Natural killer cell (primary cell): ENCODE data around the gene HIVEP3. TPM values are rescaled to one million over a fixed set of nuclear protein-coding genes. Genes with fewer than 3 reads are reported as not detected.

Source experiments
- ATAC-seq, 3 donors: fragments of 150-1000 bp in 2 of 3; fragments of 200-7000 bp in 1 of 3; cut with Tn5 transposase; 1 replicate in 1 of 3; 2 replicates in 2 of 3; pipeline ENCODE4 v1.10.0; 2021; ENCODE audit warnings: mild to moderate bottlenecking in 2 of 3, moderate library complexity in 2 of 3
- DNase-seq, 2 donors: peaks; one replicate each; pipeline versions ENCODE4 v3.0.0 to v3.0.0-alpha.2; 2013 to 2021; ENCODE audit warnings: mixed read lengths in 1 of 2
- H3K27ac ChIP-seq: one replicate; pipeline ENCODE4 v1.5.1; 2013; ENCODE audit warnings: mild to moderate bottlenecking, low read length
- H3K27me3 ChIP-seq: one replicate; pipeline ENCODE4 v1.6.1; 2013; ENCODE audit warnings: low read length; ENCODE audit not compliant: control insufficient read depth, insufficient read depth
- H3K36me3 ChIP-seq: one replicate; pipeline ENCODE4 v1.6.1; 2013; ENCODE audit warnings: low read length; ENCODE audit not compliant: control insufficient read depth, insufficient read depth
- H3K4me1 ChIP-seq: one replicate; pipeline ENCODE4 v1.6.1; 2013; ENCODE audit warnings: low read length; ENCODE audit not compliant: control insufficient read depth, insufficient read depth
- H3K4me3 ChIP-seq: one replicate; pipeline ENCODE4 v1.5.1; 2013; ENCODE audit warnings: low read length
- H3K9me3 ChIP-seq: one replicate; pipeline ENCODE4 v1.6.1; 2013; ENCODE audit warnings: low read length; ENCODE audit not compliant: control insufficient read depth, insufficient read depth
- H3K27ac Mint-ChIP-seq, 2 donors: one replicate each; pipeline ENCODE4 v1.8.0; 2022; ENCODE audit warnings: mild to moderate bottlenecking in 2 of 2, mixed read lengths in 2 of 2, moderate library complexity in 1 of 2
- H3K27me3 Mint-ChIP-seq, 2 donors: one replicate each; pipeline ENCODE4 v1.8.0; 2022; ENCODE audit warnings: low read depth in 2 of 2, mixed read lengths in 2 of 2
- H3K36me3 Mint-ChIP-seq: one replicate; pipeline ENCODE4 v1.8.0; 2022; ENCODE audit warnings: mixed read lengths
- H3K4me1 Mint-ChIP-seq, 2 donors: one replicate each; pipeline ENCODE4 v1.8.0; 2022; ENCODE audit warnings: mixed read lengths in 2 of 2
- H3K4me3 Mint-ChIP-seq: one replicate; pipeline ENCODE4 v1.8.0; 2022; ENCODE audit warnings: mild to moderate bottlenecking, moderate library complexity, mixed read lengths
- H3K9me3 Mint-ChIP-seq, 2 donors: one replicate each; pipeline ENCODE4 v1.8.0; 2022; ENCODE audit warnings: mixed read lengths in 2 of 2
- WGBS: methylation state at CpG from one replicate; pipeline ENCODE4 v1.1.7; 2013; ENCODE audit warnings: missing lambda C conversion rate; ENCODE audit not compliant: insufficient coverage; 5-methylcytosine and 5-hydroxymethylcytosine counted together
- intact Hi-C: fragments of 100-400 bp; cut with micrococcal nuclease; formaldehyde crosslinking; loops from one replicate; pipeline ENCODE4 v1.14.2; 2022
- total RNA-seq, 4 donors: library from RNA; stranded (reverse); fragments of 120-200 nt in 1 of 4; gene quantifications; one replicate each; pipeline versions ENCODE4 v1.2.3 to v1.2.4, GENCODE V29; 2013 to 2022
- TF ChIP-seq, protein P1 (sequence below): fragments of 200-600 bp; IDR thresholded peaks from one replicate; pipeline ENCODE4 v1.8.0; 2022; ENCODE audit warnings: antibody characterized with exemption

The HIVEP3 gene
- total RNA-seq, 3 donors from 2014 or later (not counting 1 experiment from before 2014, with no cell fraction given) = 26.2 to 35.2 (median 29.8) TPM

DNA sequence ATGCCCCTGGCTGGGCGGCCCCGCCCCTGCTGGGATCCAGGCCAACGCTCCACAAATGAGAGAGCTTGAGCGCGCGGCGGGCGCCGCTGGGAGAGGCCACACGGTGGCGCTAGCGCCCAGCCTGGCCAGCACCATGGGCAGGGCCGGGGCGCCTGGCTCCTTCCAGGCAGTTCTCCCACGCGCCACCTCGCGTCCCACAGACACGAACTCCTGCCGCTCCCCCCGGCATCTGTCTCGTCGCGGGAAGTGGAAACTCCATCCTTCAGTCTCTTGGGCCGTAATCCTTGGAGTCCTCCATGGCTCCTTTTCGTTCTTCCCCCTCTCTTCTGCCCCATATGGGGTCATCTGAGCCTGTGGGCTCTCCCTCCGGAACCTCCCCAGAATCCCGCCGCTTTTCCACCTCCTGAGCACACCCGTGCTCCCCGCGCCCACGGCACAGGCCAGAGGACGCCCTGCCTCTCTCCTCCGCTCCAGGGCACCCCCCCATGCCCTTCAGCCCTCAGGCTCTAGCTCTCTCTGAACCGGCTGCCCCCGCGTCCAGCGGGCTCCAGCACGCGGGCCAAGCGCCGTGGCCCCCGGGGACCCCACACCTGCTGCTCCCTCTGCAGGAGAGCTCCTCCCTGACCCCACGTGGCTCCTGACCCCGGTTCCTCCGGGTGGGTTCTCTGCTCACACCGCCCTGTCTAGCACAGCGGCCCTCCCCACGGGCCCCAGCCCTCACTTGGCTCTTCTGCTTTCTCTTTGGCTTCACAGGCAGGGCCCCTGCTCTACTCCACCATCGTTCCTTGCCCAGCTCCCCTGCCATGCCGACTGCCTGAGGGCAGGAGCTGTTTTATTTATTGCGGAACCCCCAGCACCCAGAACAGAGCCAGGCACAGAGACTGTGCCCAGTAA lies 402.3 kb downstream of the HIVEP3 start:
- no peak overlapping the region for H3K27ac ChIP-seq
- no peaks in the 10 kb centered on the region for H3K27me3 ChIP-seq
- H3K36me3 ChIP-seq = peaks cover 7% of the 10 kb centered on the region
- no peaks in the 10 kb centered on the region for H3K9me3 ChIP-seq
- WGBS = 20% methylated on average over 53 of the region's 53 CpGs
- H3K4me1 ChIP-seq = peaks cover 13% of the 10 kb centered on the region
- no peaks in the 10 kb centered on the region for H3K9me3 Mint-ChIP-seq
- no peaks in the 10 kb centered on the region for H3K36me3 Mint-ChIP-seq
- peaks cover 11 to 14% of the 10 kb centered on the region in 2 donors for H3K4me1 Mint-ChIP-seq
- H3K4me3 Mint-ChIP-seq = peak overlapping the region; percentile 84
- ATAC-seq (peak; percentile 87 to 96 (median 96)), DNase-seq (peak; percentile 67 to 68)
- intact Hi-C loops = loop anchor here (1.0 kb wide), 1 partner anchor 657 kb away; no protein-coding TSS in a partner anchor
- H3K27ac Mint-ChIP-seq = no peak overlapping the region
- TF ChIP-seq, protein P1, sequence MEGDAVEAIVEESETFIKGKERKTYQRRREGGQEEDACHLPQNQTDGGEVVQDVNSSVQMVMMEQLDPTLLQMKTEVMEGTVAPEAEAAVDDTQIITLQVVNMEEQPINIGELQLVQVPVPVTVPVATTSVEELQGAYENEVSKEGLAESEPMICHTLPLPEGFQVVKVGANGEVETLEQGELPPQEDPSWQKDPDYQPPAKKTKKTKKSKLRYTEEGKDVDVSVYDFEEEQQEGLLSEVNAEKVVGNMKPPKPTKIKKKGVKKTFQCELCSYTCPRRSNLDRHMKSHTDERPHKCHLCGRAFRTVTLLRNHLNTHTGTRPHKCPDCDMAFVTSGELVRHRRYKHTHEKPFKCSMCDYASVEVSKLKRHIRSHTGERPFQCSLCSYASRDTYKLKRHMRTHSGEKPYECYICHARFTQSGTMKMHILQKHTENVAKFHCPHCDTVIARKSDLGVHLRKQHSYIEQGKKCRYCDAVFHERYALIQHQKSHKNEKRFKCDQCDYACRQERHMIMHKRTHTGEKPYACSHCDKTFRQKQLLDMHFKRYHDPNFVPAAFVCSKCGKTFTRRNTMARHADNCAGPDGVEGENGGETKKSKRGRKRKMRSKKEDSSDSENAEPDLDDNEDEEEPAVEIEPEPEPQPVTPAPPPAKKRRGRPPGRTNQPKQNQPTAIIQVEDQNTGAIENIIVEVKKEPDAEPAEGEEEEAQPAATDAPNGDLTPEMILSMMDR = peak; percentile 85
- H3K4me3 ChIP-seq = peak overlapping the region; percentile 22
- H3K27me3 Mint-ChIP-seq = no peaks in the 10 kb centered on the region

DNA sequence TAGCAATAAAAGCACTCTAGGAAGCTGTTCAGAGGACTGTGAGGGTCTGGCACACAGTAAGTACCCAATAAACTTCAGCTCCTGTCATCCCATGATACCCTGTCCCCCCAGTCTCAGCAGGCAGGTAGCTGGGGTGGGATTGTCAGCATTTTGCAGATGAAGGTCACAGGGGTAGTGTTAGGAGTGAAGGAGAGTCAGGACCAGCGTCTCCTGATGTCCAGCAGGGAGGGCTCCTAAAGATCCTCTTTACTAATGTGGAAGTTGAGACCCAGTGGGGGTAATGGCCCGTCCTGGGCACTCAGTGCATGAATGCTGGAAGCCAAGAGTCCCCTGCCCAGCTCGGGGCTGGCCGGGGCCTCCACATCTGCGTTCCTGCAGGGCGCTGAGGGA lies 402.9 kb downstream of the HIVEP3 start:
- Mint-ChIP-seq H3K9me3 (no peaks in the 10 kb centered on the region), H3K36me3 (no peaks in the 10 kb centered on the region), H3K4me1 (peaks cover 11 to 14% of the 10 kb centered on the region in 2 donors), H3K4me3 (peak overlapping the region; percentile 84), H3K27ac (no peak overlapping the region), H3K27me3 (no peaks in the 10 kb centered on the region)
- H3K36me3 ChIP-seq = peaks cover 7% of the 10 kb centered on the region
- no peaks in the 10 kb centered on the region for H3K27me3 ChIP-seq
- H3K4me1 ChIP-seq = peaks cover 13% of the 10 kb centered on the region
- H3K27ac ChIP-seq = no peak overlapping the region
- H3K4me3 ChIP-seq = no peak overlapping the region
- intact Hi-C loops = loop anchor here (1.0 kb wide), 1 partner anchor 658 kb away; no protein-coding TSS in a partner anchor
- ATAC-seq (no peak), DNase-seq (no peak)
- TF ChIP-seq, protein P1 = no peak
- WGBS = 26% methylated on average over 6 of the region's 6 CpGs
- no peaks in the 10 kb centered on the region for H3K9me3 ChIP-seq

DNA sequence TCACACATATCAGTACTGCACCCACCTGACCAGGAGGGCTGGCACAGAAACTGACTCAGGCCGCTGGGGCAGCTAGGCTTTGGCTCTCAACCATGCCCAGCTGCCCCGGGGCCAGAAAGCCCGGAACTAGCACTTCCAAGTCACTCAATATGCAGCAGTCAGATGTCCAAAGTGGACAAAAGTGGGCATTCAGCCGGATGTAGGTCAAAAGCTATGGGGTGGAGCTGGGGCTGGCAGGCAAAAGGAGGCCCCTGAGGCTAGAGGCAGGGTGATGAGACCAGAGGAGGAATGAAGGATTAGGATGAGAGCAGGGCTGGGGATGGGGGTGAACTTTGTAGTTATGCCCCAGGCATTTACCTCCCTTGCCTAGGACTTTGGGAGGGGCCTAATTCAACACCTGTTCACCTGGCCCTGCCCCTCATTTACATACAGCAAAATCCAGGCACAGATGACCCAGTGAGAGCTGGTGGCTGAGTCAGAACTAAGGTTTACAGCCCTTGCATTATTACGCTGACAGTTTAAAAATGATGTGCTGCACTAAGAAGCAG lies 403.5 kb downstream of the HIVEP3 start:
- no peak overlapping the region for H3K27ac ChIP-seq
- Mint-ChIP-seq H3K9me3 (no peaks in the 10 kb centered on the region), H3K36me3 (no peaks in the 10 kb centered on the region), H3K27me3 (no peaks in the 10 kb centered on the region), H3K4me1 (peaks cover 11 to 14% of the 10 kb centered on the region in 2 donors), H3K4me3 (no peak overlapping the region), H3K27ac (no peak overlapping the region)
- peaks cover 7% of the 10 kb centered on the region for H3K36me3 ChIP-seq
- TF ChIP-seq, protein P1 = no peak
- H3K27me3 ChIP-seq = no peaks in the 10 kb centered on the region
- H3K4me1 ChIP-seq = peaks cover 13% of the 10 kb centered on the region
- intact Hi-C loops = no loop called here
- DNase-seq (no peak), ATAC-seq (no peak)
- 94% methylated on average over 5 of the region's 5 CpGs for WGBS
- no peaks in the 10 kb centered on the region for H3K9me3 ChIP-seq
- no peak overlapping the region for H3K4me3 ChIP-seq
